Measurements from ENCODE around the gene FAM53A.

Gene FAM53A

DNA sequence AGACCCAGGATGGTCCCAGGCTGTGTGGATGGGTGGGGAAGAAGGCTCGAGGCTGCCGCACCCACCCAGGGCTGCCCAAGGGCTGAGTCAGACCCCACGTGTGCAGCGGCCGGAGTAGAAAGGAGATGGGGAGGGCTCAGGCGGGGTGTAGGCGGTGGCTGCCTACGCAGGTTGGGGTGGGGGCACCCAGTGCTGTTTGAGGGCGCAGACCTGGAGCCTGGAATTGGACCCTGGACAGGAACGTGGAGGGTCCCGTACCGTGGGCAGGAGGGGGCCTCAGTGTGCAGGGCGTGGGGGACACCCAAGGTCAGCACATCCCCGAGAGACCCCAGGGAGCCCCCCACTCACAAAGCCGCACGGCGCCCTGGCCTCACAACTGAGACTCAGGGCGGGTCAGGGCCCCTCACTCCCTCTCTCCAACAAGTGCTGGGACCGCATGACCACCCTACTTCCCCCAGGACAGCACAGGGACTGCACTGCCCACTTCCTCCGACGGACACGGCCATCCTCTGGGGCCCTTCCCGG lies 79.9 kb downstream of the FAM53A start:
- no peak for DNase-seq (ENCODE audit: low read depth, low spot score)

DNA sequence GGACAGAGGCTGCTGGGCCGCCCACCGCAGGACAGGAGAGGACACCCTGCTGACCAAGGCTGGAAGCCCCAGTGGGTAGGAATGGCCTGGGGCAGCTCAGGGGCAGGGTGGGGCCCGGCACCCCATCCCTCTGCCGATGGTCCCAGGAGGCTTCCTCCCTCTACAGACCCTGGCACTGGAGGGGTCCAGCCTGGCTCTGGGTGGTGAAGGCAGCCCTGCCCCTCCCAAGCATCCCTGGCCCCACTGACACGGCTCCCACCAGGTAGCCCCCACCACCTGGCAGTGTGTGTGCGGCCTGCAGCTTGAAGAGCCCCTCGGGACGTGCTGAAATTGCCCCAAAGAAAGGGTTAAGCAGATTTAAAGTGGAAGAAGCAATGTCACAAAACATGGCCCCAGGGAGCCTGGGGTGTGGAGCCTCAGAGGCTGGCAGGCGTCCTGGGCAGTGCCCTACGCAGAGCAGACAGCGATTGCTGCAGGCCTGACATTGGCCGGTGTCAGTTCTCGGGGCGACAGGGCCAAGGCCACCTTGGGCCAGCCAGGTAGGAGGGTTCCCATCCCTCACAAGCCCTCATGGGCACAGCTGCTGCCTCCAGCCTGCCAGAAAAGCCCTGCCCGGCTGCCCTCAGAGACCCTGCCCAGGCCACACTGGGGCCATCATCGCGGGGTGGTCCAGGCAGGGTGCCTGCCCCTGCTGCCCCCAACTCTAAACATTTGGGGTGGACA lies 80.5 kb downstream of the FAM53A start:
- DNase-seq (ENCODE audit: low read depth, low spot score) = no peak

DNA sequence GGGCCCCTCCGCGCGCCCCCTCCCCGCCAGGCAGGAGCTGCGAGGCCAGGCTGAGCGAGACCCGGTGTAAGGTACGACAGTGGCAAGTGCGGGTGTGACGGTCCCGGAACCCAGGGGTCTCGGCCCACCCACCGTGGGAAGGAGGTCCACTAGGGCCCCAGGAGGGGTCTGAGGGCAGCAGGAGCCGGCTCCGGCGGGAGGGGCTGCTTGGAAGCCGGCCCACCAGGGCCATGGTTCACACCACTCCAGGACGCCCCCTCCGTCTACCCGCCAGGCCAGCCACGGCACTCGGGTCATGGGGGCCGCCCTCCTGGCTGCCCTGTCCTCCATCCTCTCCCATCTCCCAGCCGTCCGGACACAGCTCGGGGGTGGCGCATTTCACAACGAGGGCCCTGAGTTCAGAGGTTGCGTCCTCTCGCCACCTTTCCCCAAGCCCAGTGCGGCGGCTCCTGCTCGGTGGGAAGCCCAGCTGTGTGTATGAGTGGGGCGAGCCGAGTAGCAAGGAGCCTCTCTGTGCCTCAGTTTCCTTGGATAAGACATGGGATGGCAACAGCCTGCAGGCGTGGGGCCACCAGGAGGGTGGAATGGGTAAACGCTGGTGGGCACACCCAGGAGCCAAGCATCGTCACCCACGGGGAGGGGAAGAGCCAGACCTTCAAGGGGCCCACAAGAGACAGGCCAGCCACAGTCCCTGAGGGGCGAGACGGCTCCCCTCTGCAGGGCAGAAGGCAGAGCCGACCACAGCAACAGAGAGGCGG lies 81.3 kb downstream of the FAM53A start:
- no peak for DNase-seq (ENCODE audit: low read depth, low spot score)

DNA sequence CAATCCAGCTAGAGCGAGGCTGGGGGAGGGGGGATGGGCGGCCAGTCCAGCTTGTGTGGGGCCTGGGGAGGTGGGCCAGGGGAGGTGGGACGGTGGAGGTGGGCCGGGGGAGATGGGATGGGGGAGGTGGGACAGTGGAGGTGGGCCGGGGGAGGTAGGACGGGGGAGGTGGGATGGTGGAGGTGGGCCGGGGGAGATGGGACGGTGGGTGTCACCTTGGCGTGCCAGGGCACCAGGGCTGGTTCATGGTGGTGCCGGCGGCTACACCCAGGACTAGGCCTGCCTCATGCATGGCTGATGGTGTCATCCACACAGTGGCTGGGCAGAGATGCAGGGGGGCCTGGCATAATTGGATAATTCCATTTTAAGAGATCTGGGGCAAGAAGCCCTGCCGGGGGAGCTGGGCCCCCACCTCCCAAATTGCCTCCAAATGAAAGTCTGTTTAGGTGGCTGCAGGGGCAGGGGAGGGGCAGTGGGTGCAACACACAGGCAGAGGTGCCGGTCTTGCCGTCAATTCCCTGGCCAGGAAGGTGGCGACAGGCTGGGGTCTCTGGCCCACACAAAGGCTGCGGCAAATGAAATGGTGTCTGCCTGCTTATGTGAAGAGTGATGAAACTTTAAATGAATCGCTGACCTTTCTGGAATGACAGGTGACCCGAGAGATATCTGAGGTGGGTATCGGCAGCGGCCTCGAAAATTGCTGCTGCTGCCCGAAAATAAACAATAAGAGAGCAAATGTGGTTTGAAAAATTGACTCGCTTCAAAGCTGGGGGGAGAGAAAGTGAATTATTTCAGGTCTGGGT lies 82.1 kb downstream of the FAM53A start:
- DNase-seq (ENCODE audit: low read depth, low spot score) = no peak

DNA sequence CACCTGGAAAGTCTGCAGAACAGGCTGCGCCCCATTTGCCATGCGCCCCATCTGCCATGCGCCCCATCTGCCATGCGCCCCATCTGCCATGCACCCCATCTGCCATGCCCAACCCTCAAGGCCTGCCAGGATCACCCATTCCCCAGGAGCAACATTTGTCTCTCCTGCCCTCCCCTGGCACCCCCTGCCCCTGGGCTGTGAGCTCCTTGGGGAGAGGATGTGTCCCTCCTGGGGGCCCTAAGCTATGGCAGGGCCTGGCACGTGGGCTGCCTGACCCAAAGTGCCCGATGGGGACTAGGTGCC lies 82.6 kb downstream of the FAM53A start:
- no peak for DNase-seq (ENCODE audit: low read depth, low spot score)

- no peak for DNase-seq (ENCODE audit: low read depth, low spot score)
These were observed 83.1 kb downstream of the FAM53A start for GRCh38 chr4:1600811-1601532.

GRCh38 chr4:1600211-1600780 lies 83.8 kb downstream of the FAM53A start:
- DNase-seq (ENCODE audit: low read depth, low spot score) = no peak

DNA sequence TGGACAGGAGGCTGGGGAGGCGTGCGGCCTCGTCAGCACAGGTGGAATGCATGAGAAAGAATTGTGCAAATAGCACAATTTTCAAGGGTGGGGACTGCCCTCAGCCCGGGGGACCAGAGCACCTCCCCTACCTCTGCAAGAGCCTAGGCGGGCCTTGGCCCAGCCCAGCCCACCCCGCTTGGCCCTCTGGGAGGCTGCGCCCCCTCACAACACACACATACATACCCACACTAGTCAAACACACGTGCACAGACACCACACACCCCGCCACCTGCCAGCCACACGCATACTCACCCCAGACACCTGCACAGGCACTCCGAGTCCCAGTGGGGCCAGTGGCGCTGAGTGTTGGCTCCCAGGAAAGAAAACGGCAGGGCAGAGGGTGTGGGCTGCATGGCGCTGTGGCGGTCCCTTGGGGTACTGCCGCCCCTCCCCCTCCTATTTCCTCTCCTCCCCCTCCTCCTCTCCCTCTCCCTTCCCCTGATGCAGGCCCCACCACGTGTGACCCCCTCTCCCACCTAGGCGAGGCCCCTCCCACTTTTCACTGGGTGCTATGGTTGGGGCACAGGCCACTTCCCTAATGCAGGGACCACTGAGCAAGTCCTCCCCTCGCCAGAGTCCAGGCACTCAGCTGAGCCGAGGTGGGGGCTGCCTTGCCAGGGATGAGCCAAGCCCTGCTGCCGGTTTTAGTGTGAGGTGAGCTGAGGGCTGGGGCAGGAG lies 84.5 kb downstream of the FAM53A start:
- no peak for DNase-seq (ENCODE audit: low read depth, low spot score)

- DNase-seq (ENCODE audit: low read depth, low spot score) = no peak
These were observed 85.1 kb downstream of the FAM53A start for GRCh38 chr4:1599026-1599481.

DNA sequence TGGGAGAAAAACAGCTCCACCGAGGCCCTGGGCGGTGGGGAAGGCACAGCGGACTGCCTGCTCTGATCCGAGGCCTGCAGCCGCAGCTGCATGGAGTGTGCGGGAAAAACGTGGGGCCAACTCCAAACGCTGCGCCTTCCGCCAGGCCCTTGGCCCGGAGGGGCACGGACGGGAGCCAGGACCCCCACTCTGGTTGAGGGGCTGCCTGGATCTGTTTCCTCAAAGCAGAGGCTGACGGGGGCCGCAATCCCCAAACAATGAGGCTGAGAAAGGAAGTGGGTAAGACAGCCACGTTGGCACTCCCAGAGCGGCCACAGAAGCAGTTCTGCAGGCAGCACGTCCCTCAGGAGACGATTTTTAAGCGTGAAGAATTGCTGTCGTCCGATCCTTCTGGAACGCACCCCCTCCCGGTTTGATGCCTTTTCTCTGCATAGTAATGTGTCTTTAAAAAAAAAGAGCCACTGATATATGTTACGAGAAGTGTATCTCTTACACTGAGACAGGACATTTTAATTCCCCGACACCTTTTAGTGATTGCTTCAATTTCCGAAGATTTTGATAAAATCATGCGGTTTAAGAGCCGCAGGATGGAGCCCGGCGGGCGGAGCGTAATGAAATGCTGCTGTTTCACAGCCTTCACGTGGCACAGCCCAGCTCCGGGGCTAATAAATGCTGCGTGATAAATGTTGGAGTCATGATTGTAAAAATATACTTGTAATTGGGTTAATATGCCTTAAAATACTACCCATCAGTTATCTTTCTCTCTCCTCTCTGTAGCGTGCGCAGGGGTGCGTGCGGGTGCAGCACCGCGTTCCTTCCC lies 85.7 kb downstream of the FAM53A start:
- DNase-seq (ENCODE audit: low read depth, low spot score) = no peak

- no peak for DNase-seq (ENCODE audit: low read depth, low spot score)
These were observed 86.8 kb downstream of the FAM53A start for GRCh38 chr4:1597021-1597931.

- DNase-seq (ENCODE audit: low read depth, low spot score) = no peak
These were observed 87.7 kb downstream of the FAM53A start for GRCh38 chr4:1596393-1596792.

DNA sequence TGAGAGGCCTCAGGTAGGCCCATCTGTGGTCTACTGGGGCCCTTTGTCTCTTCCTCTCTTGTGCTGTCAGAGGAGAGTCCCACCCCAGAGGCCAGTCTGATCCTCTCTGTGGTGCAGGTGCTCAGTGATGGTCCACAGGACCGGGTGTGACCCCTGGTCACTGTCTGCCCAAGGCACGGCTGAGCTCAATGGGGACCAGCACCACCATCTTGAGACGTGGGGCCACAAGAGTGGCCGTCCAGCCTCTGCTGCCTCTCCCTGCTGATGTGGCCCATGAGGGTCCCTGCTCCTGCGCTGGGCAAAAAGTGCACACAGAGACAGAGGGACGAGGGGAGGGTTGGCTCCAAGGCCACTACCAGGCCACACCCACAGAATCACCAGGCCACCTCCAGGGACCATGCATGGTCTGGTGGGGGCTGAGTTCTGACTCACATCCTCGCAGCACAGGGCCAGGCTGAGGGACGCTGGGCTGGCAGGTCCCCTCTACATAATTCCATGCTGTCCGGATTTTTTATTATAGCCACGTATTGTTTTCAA lies 88.3 kb downstream of the FAM53A start:
- no peak for DNase-seq (ENCODE audit: low read depth, low spot score)

GRCh38 chr4:1594871-1595788 lies 89.0 kb downstream of the FAM53A start:
- DNase-seq (ENCODE audit: low read depth, low spot score) = no peak

DNA sequence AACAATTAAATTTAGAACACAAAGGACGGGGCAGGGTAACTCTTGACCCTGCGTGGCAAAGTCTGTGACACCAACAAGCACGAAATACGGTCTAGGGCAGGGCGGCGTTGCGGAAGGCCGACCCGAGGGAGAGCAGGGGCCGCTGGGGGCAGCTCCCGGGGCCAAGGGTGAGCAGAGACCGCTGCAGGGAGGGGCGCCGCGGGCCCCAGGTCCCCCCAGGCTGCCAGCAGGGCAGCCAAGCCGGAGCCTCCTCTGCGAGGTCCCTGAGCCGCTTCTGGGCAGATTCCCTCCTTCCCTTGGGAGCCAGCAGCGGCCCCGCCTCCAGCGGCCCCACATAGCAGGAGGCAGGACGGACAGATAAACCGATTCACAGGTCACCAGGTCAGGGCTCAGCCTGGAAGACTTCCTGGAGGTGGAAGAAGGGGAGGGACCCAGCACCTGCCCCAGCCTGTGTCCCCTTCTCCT lies 90.2 kb downstream of the FAM53A start:
- DNase-seq (ENCODE audit: low read depth, low spot score) = no peak

DNA sequence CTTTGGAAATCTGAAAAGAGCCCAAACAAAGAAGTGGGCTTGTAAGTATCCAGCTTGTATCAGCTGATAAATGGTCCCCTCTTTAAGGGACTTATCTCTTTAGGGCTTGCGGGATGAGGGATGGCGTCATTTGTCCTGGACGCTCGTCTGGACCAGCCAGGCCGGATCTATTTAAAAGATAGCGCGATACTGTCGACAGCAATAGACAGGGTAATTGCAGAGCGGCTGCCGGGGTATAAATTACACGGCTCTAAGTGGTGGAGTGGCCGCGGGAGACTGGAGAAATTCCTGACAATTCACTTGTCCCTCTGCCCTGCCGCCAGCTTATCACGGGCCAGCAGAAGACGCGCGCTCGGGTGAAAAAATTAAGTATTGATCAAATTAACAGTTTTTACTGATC lies 90.7 kb downstream of the FAM53A start:
- no peak for DNase-seq (ENCODE audit: low read depth, low spot score)

Measured in brain pericyte (primary cell).